K562 (cell line): Measurements from ENCODE around the gene PTK6.

Experiments
- CBX8 ChIP-seq: fragments of 200-600 bp; sonication (generic); IDR thresholded peaks from 2 replicates; pipeline ENCODE4 v1.6.1; 2012; ENCODE audit warnings: borderline replicate concordance, mixed run types, low read depth, mild to moderate bottlenecking, moderate library complexity, mixed read lengths, low read length, control low read depth, inconsistent platforms; ENCODE audit not compliant: poor library complexity, severe bottlenecking; ENCODE audit errors: extremely low read depth
- CTCF ChIP-seq, 3 experiments: IDR thresholded peaks in 2 of 3; conservative IDR thresholded peaks in 1 of 3; 2 replicates each; pipeline ENCODE4 v1.5.1; 2011 to 2012; ENCODE audit warnings: low read length in 3 of 3, mild to moderate bottlenecking in 3 of 3, control low read depth in 2 of 3, improper control_type of control experiment in 1 of 3, inconsistent platforms in 1 of 3, low read depth in 1 of 3, mixed read lengths in 1 of 3, moderate library complexity in 1 of 3; ENCODE audit not compliant: insufficient read depth in 2 of 3
- ELF1 ChIP-seq: fragments of 200-800 bp; sonication (Bioruptor generic); IDR thresholded peaks from 2 replicates; pipeline ENCODE4 v1.6.1; 2016; ENCODE audit warnings: missing genetic modification characterization, missing compliant biosample characterization
- ERF ChIP-seq: fragments of 450-650 bp; formaldehyde crosslinking; IDR thresholded peaks from 2 replicates; pipeline ENCODE4 v1.4.0; 2020; ENCODE audit warnings: mild to moderate bottlenecking, mixed read lengths
- XRCC5 ChIP-seq: fragments of 200-400 bp; formaldehyde crosslinking; IDR thresholded peaks from 2 replicates; pipeline ENCODE4 v1.6.1; 2017; ENCODE audit warnings: low read depth, mild to moderate bottlenecking, low read length
- ZNF354B ChIP-seq: fragments of 250-450 bp; sonication (Bioruptor Pico); IDR thresholded peaks from 2 replicates; pipeline ENCODE4 v1.4.0; 2020

- no peak for TF ChIP-seq CTCF (IDR thresholded peaks at IDR 0.05 in 2 of 3, conservative IDR thresholded peaks at IDR 0.05 in 1 of 3; ENCODE audit: insufficient read depth in 2 of 3, low read depth in 1 of 3, low read length in 3 of 3)
- no peak for TF ChIP-seq ERF (CRISPR knock-in tag)
- no peak for TF ChIP-seq XRCC5
- no peak for TF ChIP-seq ELF1 (tag)
- TF ChIP-seq CBX8 = no peak
- no peak for TF ChIP-seq ZNF354B (CRISPR knock-in tag)
Measured at GRCh38 chr20:63546256-63546955, 9.2 kb upstream of the PTK6 start.
